H1 (cell line): ENCODE results near the gene OR11A1. TPM values are rescaled to one million over a fixed set of nuclear protein-coding genes. Genes with fewer than 3 reads are reported as not detected.

Source experiments
- CTCF ChIA-PET: fragments of 300-600 bp; sonication (Branson Sonifier 250); formaldehyde crosslinking; loops from one replicate; lab custom pipeline; 2021; ENCODE audit not compliant: partially characterized antibody; lab: Charles Lee
- POLR2A ChIA-PET: fragments of 300-600 bp; sonication (Branson Sonifier 250); formaldehyde crosslinking; loops from one replicate; lab custom pipeline; 2021; ENCODE audit warnings: inconsistent platforms; ENCODE audit not compliant: partially characterized antibody; lab: Charles Lee
- DNase-seq, 2 experiments: peaks; one replicate each; pipeline versions ENCODE4 v3.0.0 to v3.0.0-alpha.2; 2010 to 2022; ENCODE audit warnings: low spot score in 2 of 2, low read depth in 1 of 2, mixed read lengths in 1 of 2
- FAIRE-seq: peaks from 2 replicates; lab custom pipeline; 2011; peaks lifted over from hg19 to GRCh38; lab: Jason Lieb, UNC
- H2AFZ ChIP-seq: 2 replicates; pipeline ENCODE4 v1.8.1; 2012; ENCODE audit warnings: low read length, inconsistent platforms
- H2AK5ac ChIP-seq: 2 replicates; pipeline ENCODE4 v1.6.1; 2013; ENCODE audit warnings: low read depth, low read length
- H2BK120ac ChIP-seq: replicated peaks from 2 replicates; pipeline ENCODE3; 2013; ENCODE audit warnings: low read depth, low read length, inconsistent platforms
- H2BK12ac ChIP-seq: 2 replicates; pipeline ENCODE4 v1.6.1; 2013; ENCODE audit warnings: low read depth, low read length
- H2BK15ac ChIP-seq: 2 replicates; pipeline ENCODE4 v1.6.1; 2013; ENCODE audit warnings: low read length
- H2BK20ac ChIP-seq: 2 replicates; pipeline ENCODE4 v1.6.1; 2013; ENCODE audit warnings: low read length
- H2BK5ac ChIP-seq: 2 replicates; pipeline ENCODE4 v1.6.1; 2013; ENCODE audit warnings: low read depth, low read length
- H3K14ac ChIP-seq: 2 replicates; pipeline ENCODE4 v1.6.1; 2013; ENCODE audit warnings: inconsistent platforms; ENCODE audit not compliant: insufficient read length
- H3K18ac ChIP-seq: 2 replicates; pipeline ENCODE4 v1.6.1; 2013; ENCODE audit warnings: low read length; ENCODE audit errors: extremely low read depth
- H3K23ac ChIP-seq: 2 replicates; pipeline ENCODE4 v1.6.1; 2013; ENCODE audit warnings: inconsistent platforms; ENCODE audit not compliant: insufficient read length
- H3K23me2 ChIP-seq: 2 replicates; pipeline ENCODE4 v1.6.1; 2013; ENCODE audit warnings: low read depth, low read length
- H3K27ac ChIP-seq: 2 replicates; pipeline ENCODE4 v1.6.1; 2011; ENCODE audit warnings: low read depth, low read length, inconsistent platforms
- H3K27me3 ChIP-seq, 4 experiments: replicated peaks in 1 of 4; 1 replicate in 1 of 4; 2 replicates in 3 of 4; pipeline versions ENCODE4 v1.6.1 to v1.8.1; 2011 to 2013; ENCODE audit warnings: low read length in 3 of 4, mild to moderate bottlenecking in 3 of 4, inconsistent platforms in 2 of 4, mixed read lengths in 2 of 4, moderate library complexity in 1 of 4; ENCODE audit not compliant: control insufficient read depth in 3 of 4, insufficient read depth in 3 of 4; ENCODE audit errors: extremely low read depth in 1 of 4
- H3K36me3 ChIP-seq, 4 experiments: 2 replicates each; pipeline versions ENCODE4 v1.6.1 to v1.8.1; 2011 to 2013; ENCODE audit warnings: mild to moderate bottlenecking in 4 of 4, low read length in 3 of 4, moderate library complexity in 2 of 4, control low read depth in 1 of 4, inconsistent platforms in 1 of 4; ENCODE audit not compliant: insufficient read depth in 4 of 4, control insufficient read depth in 2 of 4
- H3K4ac ChIP-seq: replicated peaks from 2 replicates; pipeline ENCODE3; 2013; ENCODE audit warnings: low read length, low read depth, mixed read lengths, inconsistent platforms; ENCODE audit not compliant: insufficient read length
- H3K4me1 ChIP-seq, 4 experiments: replicated peaks in 1 of 4; 1 replicate in 1 of 4; 2 replicates in 3 of 4; pipeline versions ENCODE4 v1.6.1 to v1.8.1; 2011 to 2013; ENCODE audit warnings: low read length in 3 of 4, inconsistent platforms in 2 of 4, mixed read lengths in 1 of 4; ENCODE audit not compliant: insufficient read depth in 4 of 4, control insufficient read depth in 3 of 4
- H3K4me2 ChIP-seq, 2 experiments: 2 replicates each; pipeline versions ENCODE4 v1.6.1 to v1.8.1; 2011 to 2013; ENCODE audit warnings: low read depth in 2 of 2, low read length in 2 of 2, control low read depth in 1 of 2, inconsistent platforms in 1 of 2, mild to moderate bottlenecking in 1 of 2; ENCODE audit not compliant: insufficient read depth in 1 of 2
- H3K4me3 ChIP-seq, 4 experiments: fragments of 200-600, 300-600 bp in 1 of 4; sonication (generic), shearing (Covaris generic), sonication (Bioruptor Twin) in 1 of 4; 2 replicates each; pipeline versions ENCODE4 v1.5.1 to v1.8.1; 2011 to 2016; ENCODE audit warnings: low read length in 4 of 4, low read depth in 3 of 4, control low read depth in 2 of 4, inconsistent platforms in 2 of 4, mild to moderate bottlenecking in 2 of 4, mixed read lengths in 1 of 4, moderate library complexity in 1 of 4; ENCODE audit not compliant: insufficient read depth in 2 of 4; ENCODE audit errors: extremely low read depth in 1 of 4
- H3K56ac ChIP-seq: replicated peaks from 2 replicates; pipeline ENCODE3; 2013; ENCODE audit warnings: low read depth, mild to moderate bottlenecking, mixed read lengths, low read length, inconsistent platforms; ENCODE audit not compliant: insufficient read length
- H3K79me1 ChIP-seq: 2 replicates; pipeline ENCODE4 v1.6.1; 2013; ENCODE audit warnings: low read depth, low read length, control low read depth
- H3K79me2 ChIP-seq, 2 experiments: 2 replicates each; pipeline versions ENCODE4 v1.6.1 to v1.8.1; 2012 to 2013; ENCODE audit warnings: low read length in 2 of 2, mild to moderate bottlenecking in 2 of 2, inconsistent platforms in 1 of 2; ENCODE audit not compliant: insufficient read depth in 2 of 2, control insufficient read depth in 1 of 2
- H3K9ac ChIP-seq, 4 experiments: replicated peaks in 1 of 4; 1 replicate in 1 of 4; 2 replicates in 3 of 4; pipeline versions ENCODE4 v1.6.1 to v1.8.1; 2011 to 2013; ENCODE audit warnings: low read depth in 3 of 4, low read length in 3 of 4, control low read depth in 2 of 4, mild to moderate bottlenecking in 2 of 4, moderate library complexity in 2 of 4, inconsistent platforms in 1 of 4; ENCODE audit errors: extremely low read depth in 1 of 4
- H3K9me3 ChIP-seq, 2 experiments: 2 replicates each; pipeline versions ENCODE4 v1.6.1 to v1.8.1; 2012 to 2013; ENCODE audit warnings: mild to moderate bottlenecking in 2 of 2, moderate library complexity in 2 of 2, control low read depth in 1 of 2, inconsistent platforms in 1 of 2, low read depth in 1 of 2, low read length in 1 of 2, mixed read lengths in 1 of 2; ENCODE audit not compliant: insufficient read depth in 2 of 2
- H4K20me1 ChIP-seq, 2 experiments: replicated peaks in 1 of 2; 2 replicates each; pipeline versions ENCODE3 to v1.8.1; 2011 to 2013; ENCODE audit warnings: inconsistent platforms in 2 of 2, low read length in 2 of 2, mild to moderate bottlenecking in 1 of 2; ENCODE audit not compliant: insufficient read depth in 2 of 2, control insufficient read depth in 1 of 2
- H4K5ac ChIP-seq: 2 replicates; pipeline ENCODE4 v1.6.1; 2013; ENCODE audit warnings: low read length, low read depth, mixed read lengths, inconsistent platforms; ENCODE audit not compliant: insufficient read length
- H4K8ac ChIP-seq: 2 replicates; pipeline ENCODE4 v1.8.0; 2013; ENCODE audit warnings: mild to moderate bottlenecking, moderate library complexity, low read length, inconsistent platforms; ENCODE audit not compliant: insufficient read depth; ENCODE audit errors: extremely low read depth
- H4K91ac ChIP-seq: replicated peaks from 2 replicates; pipeline ENCODE3; 2013; ENCODE audit warnings: low read length, mixed read lengths, inconsistent platforms; ENCODE audit not compliant: insufficient read length
- CHD1 ChIP-seq: IDR thresholded peaks from 2 replicates; pipeline ENCODE4 v1.6.1; 2012; ENCODE audit warnings: low read depth, low read length, improper control_type of control experiment
- HDAC2 ChIP-seq, 2 experiments: fragments of 300-600 bp in 1 of 2; sonication (generic) in 1 of 2; IDR thresholded peaks; 2 replicates each; pipeline ENCODE4 v1.6.1; 2011 to 2012; ENCODE audit warnings: low read depth in 2 of 2, low read length in 2 of 2, mild to moderate bottlenecking in 2 of 2, moderate library complexity in 2 of 2, borderline replicate concordance in 1 of 2, inconsistent platforms in 1 of 2
- KDM1A ChIP-seq: fragments of 200-600, 300-600 bp; sonication (generic); IDR thresholded peaks from 2 replicates; pipeline ENCODE4 v1.7.1; 2016; ENCODE audit warnings: mild to moderate bottlenecking, low read length, borderline replicate concordance
- POLR2A ChIP-seq, 2 experiments: IDR thresholded peaks; 1 replicate in 1 of 2; 2 replicates in 1 of 2; pipeline ENCODE4 v1.6.1; 2011; ENCODE audit warnings: low read depth in 2 of 2, low read length in 2 of 2, mild to moderate bottlenecking in 2 of 2; ENCODE audit errors: control extremely low read depth in 1 of 2
- WGBS, 2 experiments: shearing (Covaris generic) in 1 of 2; methylation state at CpG; one replicate each; pipeline versions ENCODE4 v1.1.6 to v1.1.7; 2013 to 2015; ENCODE audit warnings: low lambda C conversion rate in 2 of 2, mixed read lengths in 2 of 2, inconsistent platforms in 1 of 2, low coverage in 1 of 2, missing lambda C conversion rate in 1 of 2; ENCODE audit not compliant: insufficient replicate concordance in 2 of 2, insufficient coverage in 1 of 2, insufficient read length in 1 of 2; ENCODE audit errors: extremely low coverage in 1 of 2, missing lambda C conversion rate in 1 of 2; 5-methylcytosine and 5-hydroxymethylcytosine counted together
- polyA plus RNA-seq, 7 experiments: library from polyadenylated mRNA; depleted of rRNA in 3 of 7; stranded (reverse) in 5 of 7; unstranded in 2 of 7; fragments of >200 nt in 5 of 7; fragments of 200-250 nt in 2 of 7; gene quantifications; 1 replicate in 5 of 7; 2 replicates in 1 of 7; 4 replicates in 1 of 7; pipeline versions ENCODE4 v1.2.1 to v1.2.3, GENCODE V29; 2011 to 2013; ENCODE audit warnings: missing spikeins in 2 of 7, mixed read lengths in 2 of 7
- total RNA-seq: library from RNA; stranded (reverse); fragmentation: NEBNext Ultra II Directional; extraction: Animal tissue kit (Norgen Biotek cat#: 25700); gene quantifications from 2 replicates; pipeline ENCODE4 v1.2.1, GENCODE V29; 2021

Gene OR11A1
- total and polyA plus RNA-seq, 2 of the 8 experiments (the other 6 are each of a cell fraction or from before 2014, with no cell fraction given): not detected

DNA sequence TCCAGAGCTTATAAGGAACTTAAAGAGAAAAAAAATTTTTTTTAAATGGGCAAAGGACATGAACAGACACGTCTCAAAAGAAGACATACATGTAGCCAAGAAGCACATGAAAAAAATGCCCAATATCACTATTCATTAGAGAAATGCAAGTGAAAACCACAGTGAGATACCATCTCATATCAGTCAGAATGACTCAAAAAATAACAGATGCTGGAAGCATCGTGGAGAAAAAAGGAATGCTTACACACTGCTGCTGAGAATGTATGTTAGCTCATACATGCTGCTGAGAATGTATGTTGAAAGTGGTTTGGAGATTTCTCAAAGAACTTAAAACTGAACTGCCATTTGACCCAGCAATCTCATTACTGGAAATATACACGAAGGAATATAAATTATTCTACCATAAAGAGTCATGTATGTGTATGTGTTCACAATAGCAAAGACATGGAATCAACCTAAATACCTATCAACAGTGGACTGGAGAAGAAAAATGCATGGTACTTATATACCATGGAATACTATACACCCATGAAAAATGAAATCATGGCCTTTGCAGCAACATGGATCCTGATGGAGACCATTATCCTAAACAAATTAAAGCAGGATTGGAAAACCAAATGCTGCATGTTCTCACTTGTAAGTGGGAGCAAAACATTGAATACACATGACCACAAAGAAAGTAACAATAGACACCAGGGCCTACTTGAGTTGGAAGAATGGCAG, 5.2 kb downstream of the OR11A1 start:
- Histone ChIP-seq H3K23me2 (no peaks in the 10 kb centered on the region), H3K4me3 (no peak overlapping the region), H2BK120ac (no peak overlapping the region), H3K9ac (no peak overlapping the region), H2BK12ac (no peak overlapping the region), H4K20me1 (no peaks in the 10 kb centered on the region), H3K23ac (no peak overlapping the region), H2AFZ (no peak overlapping the region), H4K8ac (no peak overlapping the region), H3K27ac (no peak overlapping the region), H3K79me2 (no peaks in the 10 kb centered on the region), H3K79me1 (no peaks in the 10 kb centered on the region), H3K27me3 (no peaks in the 10 kb centered on the region), H3K4me2 (no peak overlapping the region), H4K5ac (no peak overlapping the region), H3K14ac (no peak overlapping the region), H3K56ac (no peak overlapping the region), H3K4me1 (peaks cover 0 to 3% (median 2%) of the 10 kb centered on the region in 4 experiments; a peak in 3 of 7 replicates), H3K18ac (no peak overlapping the region), H2AK5ac (no peak overlapping the region), H4K91ac (no peak overlapping the region), H3K36me3 (no peaks in the 10 kb centered on the region), H3K4ac (no peak overlapping the region), H2BK15ac (no peak overlapping the region), H2BK5ac (no peak overlapping the region), H3K9me3 (peaks cover 0 to 4% of the 10 kb centered on the region in 2 experiments; a peak in 1 of 4 replicates), H2BK20ac (no peak overlapping the region)
- no peak for FAIRE-seq
- POLR2A ChIA-PET: no interaction called here
- TF ChIP-seq HDAC2 (IDR thresholded peaks at IDR 0.05; ENCODE audit: borderline replicate concordance in 1 of 2, low read depth in 2 of 2, low read length in 2 of 2) (peak in 1 of 2 experiments; percentile 46; a peak in 1 of 4 replicates), POLR2A (IDR thresholded peaks at IDR 0.05; ENCODE audit: control extremely low read depth in 1 of 2, low read depth in 2 of 2, low read length in 2 of 2) (no peak), KDM1A (peak; percentile 80), CHD1 (no peak)
- WGBS, 2 experiments: 90% methylated on average over 3 of the region's 3 CpGs; no CpG with 5 or more reads in 1 of the 2 experiments
- CTCF ChIA-PET: interaction anchor here (0.6 to 1.4 kb wide), 2 partner anchors 15 to 86 kb away, joined by 3 to 5 read pairs; no protein-coding TSS in a partner anchor
- no peak for DNase-seq
